Adrenal gland (tissue), 5 donors: ENCODE data around the gene SLC5A5.

Experiments used
- POLR2A ChIP-seq, 2 donors: fragments of 450-650 bp; IDR thresholded peaks; one replicate each; pipeline ENCODE4 v1.6.1; 2017; ENCODE audit warnings: antibody characterized with exemption in 2 of 2, mild to moderate bottlenecking in 2 of 2, moderate library complexity in 1 of 2
- TF ChIP-seq, protein P1 (sequence below), 6 experiments: fragments of 450-650 bp in 4 of 6; fragments of 200-600 bp in 2 of 6; sonication (generic) in 1 of 6; IDR thresholded peaks; 1 replicate in 5 of 6; 2 replicates in 1 of 6; pipeline versions ENCODE4 v1.5.1 to v1.8.0; 2016 to 2021; ENCODE audit warnings: antibody characterized with exemption in 6 of 6, mild to moderate bottlenecking in 2 of 6, moderate library complexity in 1 of 6
- donor health status: DM: no; HTN: no; CAD: no.

DNA sequence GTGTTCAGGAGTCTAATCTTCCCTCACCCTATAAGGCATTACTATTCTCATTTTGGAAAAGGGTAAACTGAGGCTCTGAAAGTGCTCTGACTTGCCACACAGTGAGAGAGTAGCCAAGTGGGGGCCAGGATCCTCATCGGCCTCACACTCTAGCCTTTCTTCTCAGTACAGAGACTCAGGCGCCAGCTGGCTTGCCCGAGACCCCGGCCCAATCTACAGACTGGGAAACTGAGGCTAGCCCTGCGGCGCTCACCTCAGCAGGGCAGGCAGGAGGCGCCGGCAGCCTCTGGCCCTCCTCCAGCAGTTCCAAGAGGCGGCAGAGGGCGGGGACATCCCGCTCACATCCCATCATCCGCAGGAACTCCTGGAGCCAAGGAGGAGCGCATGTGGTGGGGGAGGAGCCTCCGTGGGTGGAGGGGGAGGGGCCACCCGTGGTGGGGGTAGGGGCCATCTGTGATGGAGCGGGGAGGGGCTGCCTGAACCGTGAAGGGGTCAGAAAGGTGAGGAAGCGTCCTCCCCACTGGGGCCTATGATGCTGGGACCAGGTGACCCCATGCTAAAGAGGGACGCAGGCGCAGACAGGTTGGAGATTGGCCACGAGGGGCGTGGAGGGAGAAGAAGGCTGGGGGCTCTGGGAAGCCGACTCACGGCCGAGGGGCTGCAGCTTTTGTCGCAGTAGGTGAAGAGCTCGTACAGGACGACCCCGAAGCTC, 41.7 kb upstream of the SLC5A5 start:
- no peak for TF ChIP-seq POLR2A (IDR thresholded peaks at IDR 0.05)
- TF ChIP-seq, protein P1, sequence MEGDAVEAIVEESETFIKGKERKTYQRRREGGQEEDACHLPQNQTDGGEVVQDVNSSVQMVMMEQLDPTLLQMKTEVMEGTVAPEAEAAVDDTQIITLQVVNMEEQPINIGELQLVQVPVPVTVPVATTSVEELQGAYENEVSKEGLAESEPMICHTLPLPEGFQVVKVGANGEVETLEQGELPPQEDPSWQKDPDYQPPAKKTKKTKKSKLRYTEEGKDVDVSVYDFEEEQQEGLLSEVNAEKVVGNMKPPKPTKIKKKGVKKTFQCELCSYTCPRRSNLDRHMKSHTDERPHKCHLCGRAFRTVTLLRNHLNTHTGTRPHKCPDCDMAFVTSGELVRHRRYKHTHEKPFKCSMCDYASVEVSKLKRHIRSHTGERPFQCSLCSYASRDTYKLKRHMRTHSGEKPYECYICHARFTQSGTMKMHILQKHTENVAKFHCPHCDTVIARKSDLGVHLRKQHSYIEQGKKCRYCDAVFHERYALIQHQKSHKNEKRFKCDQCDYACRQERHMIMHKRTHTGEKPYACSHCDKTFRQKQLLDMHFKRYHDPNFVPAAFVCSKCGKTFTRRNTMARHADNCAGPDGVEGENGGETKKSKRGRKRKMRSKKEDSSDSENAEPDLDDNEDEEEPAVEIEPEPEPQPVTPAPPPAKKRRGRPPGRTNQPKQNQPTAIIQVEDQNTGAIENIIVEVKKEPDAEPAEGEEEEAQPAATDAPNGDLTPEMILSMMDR (IDR thresholded peaks at IDR 0.05), result no peak
